Mesodermal cell (in vitro differentiated cells): ENCODE results near the gene GRK4.
"Not testable (repeated sequence)": the region's sequence is repeated elsewhere in the genome, so short reads cannot be mapped to it uniquely, and the experiment has no call there.

Experiments used
- H3K27ac ChIP-seq: 2 replicates; pipeline ENCODE4 v1.7.0; 2013; ENCODE audit warnings: mild to moderate bottlenecking, low read depth, low read length, moderate library complexity; ENCODE audit not compliant: severe bottlenecking
- H3K36me3 ChIP-seq: 2 replicates; pipeline ENCODE4 v1.7.1; 2013; ENCODE audit warnings: mild to moderate bottlenecking, low read length, moderate library complexity; ENCODE audit not compliant: control insufficient read depth, insufficient read depth
- H3K4me1 ChIP-seq: one replicate; pipeline ENCODE4 v1.7.1; 2013; ENCODE audit warnings: mild to moderate bottlenecking, low read length; ENCODE audit not compliant: insufficient read depth, control insufficient read depth, poor library complexity, severe bottlenecking
- H3K4me3 ChIP-seq: 2 replicates; pipeline ENCODE4 v1.7.0; 2013; ENCODE audit warnings: low read length, control low read depth, mild to moderate bottlenecking; ENCODE audit not compliant: insufficient read depth, poor library complexity, severe bottlenecking; ENCODE audit errors: extremely low read depth
- H3K9me3 ChIP-seq: 2 replicates; pipeline ENCODE4 v1.7.1; 2013; ENCODE audit warnings: mild to moderate bottlenecking, low read length, moderate library complexity; ENCODE audit not compliant: control insufficient read depth
- WGBS, 2 experiments: methylation state at CpG; one replicate each; pipeline ENCODE4 v1.1.5; 2013; ENCODE audit warnings: missing lambda C conversion rate in 2 of 2; ENCODE audit not compliant: insufficient coverage in 2 of 2; 5-methylcytosine and 5-hydroxymethylcytosine counted together

GRK4 gene

GRCh38 chr4:2937146-2937857 is 26.1 kb upstream of the GRK4 start:
- H3K9me3 ChIP-seq: no peaks in the 10 kb centered on the region
- peaks cover 23% of the 10 kb centered on the region for H3K4me1 ChIP-seq
- no peak overlapping the region for H3K27ac ChIP-seq
- WGBS, 2 experiments: 90 to 91% methylated on average over 20 of the region's 23 CpGs
- no peak overlapping the region for H3K4me3 ChIP-seq
- peaks cover 70% of the 10 kb centered on the region for H3K36me3 ChIP-seq

GRCh38 chr4:2937986-2938385 is 25.4 kb upstream of the GRK4 start:
- 84 to 98% methylated on average over 5 to 7 of the region's 12 CpGs for WGBS, 2 experiments

GRCh38 chr4:2938411-2938810 is 25.0 kb upstream of the GRK4 start:
- not testable (repeated sequence) for H3K9me3 ChIP-seq, H3K27ac ChIP-seq, H3K4me3 ChIP-seq
- Histone ChIP-seq H3K4me1 (peaks cover 20% of the 10 kb centered on the region), H3K36me3 (peaks cover 74% of the 10 kb centered on the region)
- 94 to 96% methylated on average over 6 to 10 of the region's 10 CpGs for WGBS, 2 experiments

More at GRCh38 chr4:2937986-2938385, 25.4 kb upstream of the GRK4 start:
- H3K4me3 ChIP-seq: no peak overlapping the region
- peaks cover 23% of the 10 kb centered on the region for H3K4me1 ChIP-seq
- no peaks in the 10 kb centered on the region for H3K9me3 ChIP-seq
- no peak overlapping the region for H3K27ac ChIP-seq
- H3K36me3 ChIP-seq: peaks cover 70% of the 10 kb centered on the region

GRCh38 chr4:2938906-2939305 is 24.5 kb upstream of the GRK4 start:
- 96% methylated on average over 14 of the region's 14 CpGs for WGBS, 2 experiments
- H3K4me3 ChIP-seq: no peak overlapping the region
- peaks cover 18% of the 10 kb centered on the region for H3K4me1 ChIP-seq
- peaks cover 79% of the 10 kb centered on the region for H3K36me3 ChIP-seq
- no peak overlapping the region for H3K27ac ChIP-seq
- no peaks in the 10 kb centered on the region for H3K9me3 ChIP-seq

GRCh38 chr4:2939383-2940243 is 23.8 kb upstream of the GRK4 start:
- Histone ChIP-seq H3K36me3 (peaks cover 82% of the 10 kb centered on the region), H3K27ac (no peak overlapping the region), H3K4me3 (no peak overlapping the region), H3K9me3 (no peaks in the 10 kb centered on the region), H3K4me1 (peaks cover 18% of the 10 kb centered on the region)
- WGBS, 2 experiments: 92 to 94% methylated on average over 26 to 29 of the region's 30 CpGs

GRCh38 chr4:2940267-2941137 is 22.9 kb upstream of the GRK4 start:
- 91 to 93% methylated on average over 28 to 29 of the region's 29 CpGs for WGBS, 2 experiments
- peaks cover 18% of the 10 kb centered on the region for H3K4me1 ChIP-seq
- peaks cover 90% of the 10 kb centered on the region for H3K36me3 ChIP-seq

GRCh38 chr4:2941138-2942036 is 22.0 kb upstream of the GRK4 start:
- no peak overlapping the region for H3K27ac ChIP-seq
- H3K9me3 ChIP-seq: no peaks in the 10 kb centered on the region
- peaks cover 88% of the 10 kb centered on the region for H3K36me3 ChIP-seq
- H3K4me1 ChIP-seq: peaks cover 11% of the 10 kb centered on the region
- no peak overlapping the region for H3K4me3 ChIP-seq
- WGBS, 2 experiments: 95 to 97% methylated on average over 18 to 20 of the region's 24 CpGs

More at GRCh38 chr4:2940267-2941137, 22.9 kb upstream of the GRK4 start:
- Histone ChIP-seq H3K4me3 (no peak overlapping the region), H3K9me3 (no peaks in the 10 kb centered on the region), H3K27ac (no peak overlapping the region)

GRCh38 chr4:2942037-2942531 is 21.3 kb upstream of the GRK4 start:
- H3K4me3 ChIP-seq: no peak overlapping the region

GRCh38 chr4:2942532-2943363 is 20.6 kb upstream of the GRK4 start:
- H3K4me1 ChIP-seq: peaks cover 3% of the 10 kb centered on the region
- no peak overlapping the region for H3K4me3 ChIP-seq
- peaks cover 91% of the 10 kb centered on the region for H3K36me3 ChIP-seq
- no peak overlapping the region for H3K27ac ChIP-seq
- no peaks in the 10 kb centered on the region for H3K9me3 ChIP-seq
- 92 to 93% methylated on average over 25 to 28 of the region's 31 CpGs for WGBS, 2 experiments

More at GRCh38 chr4:2942037-2942531, 21.3 kb upstream of the GRK4 start:
- peaks cover 6% of the 10 kb centered on the region for H3K4me1 ChIP-seq
- WGBS, 2 experiments: 94 to 96% methylated on average over 20 to 21 of the region's 21 CpGs
- no peak overlapping the region for H3K27ac ChIP-seq
- no peaks in the 10 kb centered on the region for H3K9me3 ChIP-seq
- H3K36me3 ChIP-seq: peaks cover 91% of the 10 kb centered on the region
